ENCODE data around the gene DHRS9. TPM values are rescaled to one million over a fixed set of nuclear protein-coding genes. Genes with fewer than 3 reads are reported as not detected.

DHRS9 gene
- total RNA-seq = 0.09 TPM in 1 of 2 replicates, not detected in the other

DNA sequence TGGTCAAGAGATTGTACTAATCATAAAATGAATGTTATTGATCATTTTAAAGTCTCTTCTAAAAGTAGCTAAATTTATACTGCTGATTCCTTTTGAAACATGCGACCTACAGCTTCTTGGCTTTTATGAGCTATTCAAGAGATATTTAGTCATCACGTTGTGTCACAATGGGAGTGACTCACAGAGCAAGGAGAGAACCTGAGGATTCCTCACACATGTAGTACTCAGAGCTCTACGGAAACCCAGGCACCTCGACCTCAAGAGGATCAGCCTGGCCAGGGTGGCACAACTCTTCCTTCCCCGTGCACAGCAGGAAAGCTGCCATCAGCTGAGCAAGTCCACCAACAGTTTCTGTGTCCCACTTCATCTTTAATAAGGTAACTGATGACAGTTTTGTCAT lies at the start of gene DHRS9:
DHRS9 (plus strand) TSS at position 223 of the 400 bp plus-strand sequence. CDS start 12,019 bp downstream, outside the sequence.

DNA sequence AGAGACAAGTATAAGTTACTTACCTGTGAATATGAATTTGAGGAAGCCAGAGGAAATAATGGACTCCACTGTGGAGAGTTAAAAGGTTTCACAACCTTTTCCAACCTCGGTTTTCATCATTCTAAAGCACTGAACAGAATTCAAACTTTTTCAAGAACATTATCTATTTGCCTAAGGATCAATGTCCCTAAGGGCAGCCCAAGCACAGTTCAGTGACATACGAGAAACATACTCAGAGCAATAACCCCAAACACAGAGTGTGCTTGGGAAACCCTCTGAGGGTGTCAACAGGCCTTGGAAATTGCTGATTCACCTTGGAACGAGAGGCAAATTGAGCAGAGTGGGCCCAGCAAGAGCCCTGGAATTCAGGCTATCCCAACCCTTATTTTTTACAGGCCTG lies 38.2 kb upstream of the DHRS9 start, which contains the start of gene ABCB11:
ABCB11 (minus strand) TSS at position 123 of the 400 bp plus-strand sequence. CDS start 13,199 bp downstream, outside the sequence.

Other genes with a start within 250 kb of the DHRS9 start
- gene SPC25, start 179.1 kb upstream of the DHRS9 start, total RNA-seq = 0.28 and 0.43 TPM in 2 replicates
- not detected in 2 replicates for gene G6PC2, start 168.3 kb upstream of the DHRS9 start, total RNA-seq
- not detected in 2 replicates for gene ABCB11, start 38.2 kb upstream of the DHRS9 start, total RNA-seq